NCI-H524 treated with DMSO at 0.1 percent for 48 hours (cell line): ENCODE measurements around the gene MSI1.
A peak's percentile ranks its signal among the peaks of the same experiment; 100 is the strongest.

Source experiments
- DNase-seq: peaks from one replicate; lab custom pipeline; 2025; lab: John Stamatoyannopoulos, UW

The MSI1 gene

GRCh38 chr12:120376934-120377572, 8.1 kb upstream of the MSI1 start:
- DNase-seq = no peak

GRCh38 chr12:120376416-120376815, 7.5 kb upstream of the MSI1 start:
- DNase-seq = no peak

DNA sequence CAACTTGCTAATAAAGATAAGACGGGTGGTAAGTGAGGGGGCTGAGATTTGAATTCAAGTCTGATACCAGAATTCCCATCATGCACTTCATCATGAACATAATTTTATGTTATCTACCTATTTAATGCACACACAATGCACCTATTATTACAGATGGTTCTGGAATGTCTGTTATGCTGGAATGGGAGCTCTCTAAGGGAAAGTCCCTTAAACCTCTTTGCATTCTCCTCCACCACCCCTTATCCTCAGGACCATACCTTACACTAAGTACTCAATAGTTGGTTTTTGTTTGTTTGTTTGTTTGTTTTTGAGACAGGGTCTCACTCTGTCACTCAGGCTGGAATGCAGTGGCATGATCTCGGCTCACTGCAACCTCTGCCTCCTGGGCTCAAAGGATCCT, 7.0 kb upstream of the MSI1 start:
- DNase-seq = no peak

GRCh38 chr12:120373683-120374082, 4.7 kb upstream of the MSI1 start:
- no peak for DNase-seq

- no peak for DNase-seq
These were observed 1.6 kb upstream of the MSI1 start for GRCh38 chr12:120370343-120371243.

DNA sequence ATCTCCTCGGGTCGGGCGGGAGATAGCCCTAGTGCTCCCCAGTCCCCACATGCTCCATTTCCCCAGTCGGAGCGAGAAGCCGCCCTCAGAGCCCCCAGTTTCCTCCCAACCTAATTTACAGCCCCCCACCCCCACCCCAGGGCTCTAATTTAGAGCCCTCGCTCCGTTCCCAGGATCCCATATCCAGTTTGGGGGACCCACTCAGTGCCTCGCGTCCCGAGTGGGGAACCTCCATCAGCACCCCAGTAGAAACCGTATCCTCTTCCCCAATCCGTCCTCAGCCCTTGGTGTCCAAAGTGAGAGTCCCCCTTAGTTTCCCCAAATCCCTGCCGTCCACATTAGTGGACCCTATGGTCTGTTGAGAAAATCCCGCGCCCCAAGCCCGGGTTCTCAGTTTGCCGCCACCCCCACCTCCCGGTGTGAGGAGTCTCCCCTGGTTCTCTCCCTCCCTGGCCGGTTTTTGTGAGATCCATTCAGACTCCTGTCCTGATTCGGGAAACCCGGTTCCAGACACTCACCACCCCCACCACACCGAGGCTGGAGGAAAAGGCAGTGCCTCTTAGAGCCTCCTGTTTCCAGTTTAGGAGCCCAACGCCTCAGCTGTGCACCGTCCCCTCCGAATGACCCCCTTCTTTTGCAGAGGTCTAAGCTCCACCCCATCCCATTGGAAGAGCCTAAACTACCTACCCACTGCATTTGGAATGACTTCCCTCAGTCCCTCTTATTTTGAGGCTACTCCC, 809 bp upstream of the MSI1 start:
- DNase-seq = no peak

DNA sequence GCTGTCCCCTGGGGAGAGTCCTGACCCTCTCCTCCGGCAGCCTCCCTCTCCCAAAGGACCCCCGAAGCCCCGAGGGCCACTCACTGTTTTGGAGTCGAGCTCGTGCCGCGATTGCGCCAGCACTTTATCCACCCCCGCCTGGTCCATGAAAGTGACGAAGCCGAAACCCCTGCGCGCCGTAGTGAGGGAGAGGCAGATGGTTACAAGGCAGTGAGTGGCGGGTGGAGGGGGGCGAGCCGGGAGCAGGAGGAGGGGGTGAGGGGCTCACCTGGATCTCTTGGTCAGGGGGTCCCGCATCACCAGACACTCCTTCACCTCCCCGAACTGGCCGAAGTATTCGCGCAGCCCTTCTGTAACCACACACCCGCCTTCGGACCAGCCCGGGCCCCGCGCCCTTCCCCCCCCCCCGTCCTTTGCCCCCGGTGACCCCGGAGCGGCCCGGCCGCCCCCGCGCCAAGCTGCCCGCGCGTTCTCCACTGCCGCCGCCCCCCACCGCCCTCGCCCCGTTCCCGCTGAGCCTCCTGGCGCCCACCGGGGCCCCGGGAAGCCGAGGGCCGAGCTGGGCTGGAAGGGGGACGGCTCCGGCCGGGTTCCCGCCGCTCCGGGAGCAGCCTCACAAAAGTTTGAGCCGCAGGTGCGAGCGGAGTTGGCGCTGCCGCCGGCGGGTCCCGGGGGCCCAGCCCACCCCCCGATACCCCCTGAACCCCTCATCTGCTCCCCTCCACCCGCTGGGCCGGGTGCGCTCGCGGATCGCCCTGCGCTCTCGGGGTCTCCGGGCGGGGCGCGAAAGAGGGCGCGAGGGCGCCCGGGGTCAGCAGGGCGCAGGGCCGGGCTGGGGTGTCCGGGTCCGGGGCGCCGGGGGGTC, 808 bp downstream of the MSI1 start:
- DNase-seq = no peak

DNA sequence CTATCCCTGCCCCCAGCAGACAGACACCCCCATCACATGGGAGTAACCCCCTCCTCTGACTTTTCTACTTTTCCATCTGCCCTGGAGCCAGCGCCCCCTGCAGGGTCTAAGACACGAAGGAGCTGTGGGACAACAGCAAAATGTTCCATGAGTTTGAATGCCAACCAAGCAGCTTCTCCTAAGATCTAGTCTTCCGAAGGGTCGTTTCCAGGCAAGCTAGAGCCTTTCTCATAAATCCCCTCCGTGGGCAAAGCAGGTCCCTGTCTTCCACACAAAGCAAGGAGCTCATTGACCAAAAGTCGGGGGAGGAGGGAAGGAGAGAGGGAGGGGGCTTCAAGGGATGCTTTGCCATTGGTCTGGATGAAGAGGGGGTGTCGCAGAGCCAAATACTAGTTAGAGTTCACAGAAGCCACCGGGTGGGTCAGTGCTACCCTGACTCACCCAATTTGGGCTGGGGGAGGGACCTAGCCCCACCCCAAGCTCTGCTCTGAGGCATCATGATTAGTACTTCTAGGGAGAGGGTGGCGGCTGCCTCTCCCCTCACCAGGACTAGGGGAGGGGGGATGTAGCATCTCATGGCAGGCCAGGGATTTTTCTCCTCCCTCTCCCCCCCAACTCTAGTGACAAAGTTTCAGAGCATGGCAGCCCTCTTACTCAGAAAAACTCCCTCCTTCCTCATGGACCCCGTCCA, 1.6 kb downstream of the MSI1 start:
- no peak for DNase-seq

- DNase-seq = no peak
These were observed 2.1 kb downstream of the MSI1 start for GRCh38 chr12:120366845-120367232.

DNA sequence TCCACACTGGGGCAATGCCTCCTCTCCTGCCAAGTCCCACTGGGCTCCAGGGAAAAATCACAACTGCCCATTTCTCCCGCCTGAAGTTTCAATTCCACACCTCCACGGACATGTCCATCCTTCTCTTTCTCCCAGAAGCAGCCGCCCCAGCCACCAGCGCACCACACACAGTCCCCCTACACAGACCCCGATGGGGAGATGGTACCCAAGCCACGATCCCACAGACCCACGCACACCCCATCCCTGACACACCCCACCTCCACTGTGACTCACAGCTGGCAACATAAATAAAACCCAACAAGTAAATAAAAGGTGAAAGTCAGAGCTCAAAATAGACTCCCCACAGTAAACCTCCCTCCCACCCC, 2.6 kb downstream of the MSI1 start:
- DNase-seq = no peak

- no peak for DNase-seq
These were observed 3.2 kb downstream of the MSI1 start for GRCh38 chr12:120365675-120366340.

GRCh38 chr12:120364487-120364886, 4.5 kb downstream of the MSI1 start:
- DNase-seq = no peak

GRCh38 chr12:120363274-120363855, 5.6 kb downstream of the MSI1 start:
- peak; percentile 90 for DNase-seq

- DNase-seq = peak; percentile 91
These were observed 6.3 kb downstream of the MSI1 start for GRCh38 chr12:120362516-120363273.

DNA sequence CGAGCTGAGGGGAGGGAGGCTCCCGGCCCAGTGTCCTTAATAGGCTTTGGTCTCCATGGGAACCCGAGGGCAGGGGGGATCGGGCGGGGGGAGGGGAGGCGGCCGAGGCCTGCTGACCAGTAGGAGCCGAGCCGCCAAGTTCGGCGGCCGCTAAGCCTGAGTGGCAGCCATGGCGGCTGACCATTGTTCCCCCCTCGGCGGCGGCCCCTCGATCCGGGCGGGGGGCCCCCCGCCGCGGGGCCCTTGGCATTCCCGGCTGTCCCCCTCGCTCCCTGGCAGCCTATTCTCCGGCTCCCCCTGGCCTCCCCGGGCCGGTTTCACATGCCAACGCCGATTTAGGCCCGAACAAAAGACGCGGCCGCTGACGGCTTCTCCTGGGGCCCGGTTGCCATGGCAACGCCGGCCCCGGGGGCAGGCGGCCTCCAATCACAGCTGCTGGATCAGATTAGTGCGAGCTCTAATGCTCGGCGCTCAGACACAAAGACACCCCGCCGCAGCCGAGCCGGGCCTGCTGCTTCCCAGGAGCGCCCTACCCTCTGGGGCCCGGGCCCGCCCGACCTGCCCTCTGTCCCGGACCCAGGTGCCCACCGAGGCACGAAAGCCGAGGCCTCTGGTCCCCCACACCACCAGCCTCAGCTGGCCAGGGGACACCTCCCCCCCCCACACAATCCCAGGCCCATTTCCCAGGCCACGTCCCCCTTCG, 7.3 kb downstream of the MSI1 start:
- DNase-seq = peak; percentile 61

GRCh38 chr12:120359128-120359527, 9.8 kb downstream of the MSI1 start:
- DNase-seq = no peak

DNA sequence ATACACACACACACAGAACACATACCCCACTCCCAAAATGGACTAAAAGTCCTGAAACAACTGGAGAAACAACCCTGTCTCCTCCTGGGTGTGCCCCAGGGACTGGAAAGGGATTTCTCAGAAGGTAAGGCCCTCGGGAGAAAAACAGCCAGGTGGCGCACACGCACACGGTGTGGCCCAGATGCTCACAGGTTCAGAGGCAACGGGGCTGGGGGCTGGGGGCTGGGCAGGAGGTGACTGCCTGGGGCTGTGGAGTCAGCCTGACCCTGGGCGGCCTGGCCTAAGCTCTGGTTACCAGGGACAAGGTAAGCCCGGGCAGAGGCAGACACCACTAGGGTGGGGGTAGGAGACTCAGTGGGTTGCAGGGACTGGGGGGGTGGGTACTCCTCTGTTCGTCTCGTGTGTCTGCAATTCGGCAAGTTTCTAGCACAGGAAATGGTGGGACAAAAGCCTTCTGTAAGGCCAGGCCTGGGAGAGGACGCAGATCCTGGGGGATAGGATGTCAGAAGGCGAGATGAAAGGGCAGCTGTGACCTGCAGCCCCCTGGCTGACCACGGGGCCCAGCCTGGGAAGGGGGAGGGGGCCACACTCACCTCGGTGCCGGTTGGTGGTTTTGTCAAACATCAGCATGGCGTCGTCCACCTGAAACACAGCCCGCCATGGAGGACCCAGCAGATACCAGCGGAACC, 10.4 kb downstream of the MSI1 start:
- DNase-seq = no peak

GRCh38 chr12:120357104-120357503, 11.9 kb downstream of the MSI1 start:
- DNase-seq = no peak
